AG10803 (cell line): Measurements from ENCODE around the gene MAP6D1.

Experiments used
- DNase-seq: peaks from one replicate; pipeline ENCODE4 v3.0.0; 2010; ENCODE audit warnings: low read depth
- H3K4me3 ChIP-seq: 2 replicates; pipeline ENCODE4 v1.5.1; 2011; ENCODE audit warnings: mild to moderate bottlenecking, low read length, control low read depth
- CTCF ChIP-seq: conservative IDR thresholded peaks from 2 replicates; pipeline ENCODE4 v1.5.1; 2011; ENCODE audit warnings: mild to moderate bottlenecking, low read length, control low read depth, inconsistent platforms

Gene MAP6D1

GRCh38 chr3:183833516-183833915 lies 8.1 kb upstream of the MAP6D1 start:
- DNase-seq: no peak
- no peak overlapping the region for H3K4me3 ChIP-seq
- TF ChIP-seq CTCF: no peak

GRCh38 chr3:183830187-183830586 lies 4.8 kb upstream of the MAP6D1 start:
- no peak overlapping the region for H3K4me3 ChIP-seq
- TF ChIP-seq CTCF: no peak
- no peak for DNase-seq

GRCh38 chr3:183829466-183829865 lies 4.1 kb upstream of the MAP6D1 start:
- no peak overlapping the region for H3K4me3 ChIP-seq
- TF ChIP-seq CTCF: no peak
- DNase-seq: no peak

GRCh38 chr3:183828538-183828870 lies 3.1 kb upstream of the MAP6D1 start:
- no peak for TF ChIP-seq CTCF
- no peak overlapping the region for H3K4me3 ChIP-seq
- no peak for DNase-seq

GRCh38 chr3:183827809-183828537 lies 2.6 kb upstream of the MAP6D1 start:
- TF ChIP-seq CTCF: no peak
- DNase-seq: no peak
- no peak overlapping the region for H3K4me3 ChIP-seq

GRCh38 chr3:183826448-183827250 lies 1.3 kb upstream of the MAP6D1 start:
- no peak overlapping the region for H3K4me3 ChIP-seq
- no peak for TF ChIP-seq CTCF
- DNase-seq: no peak
